ENCODE measurements around the gene MTOR. TPM values are rescaled to one million over a fixed set of nuclear protein-coding genes. Genes with fewer than 3 reads are reported as not detected.

The MTOR gene
- total RNA-seq, 1 donor from 2014 or later = 23.6 TPM

GRCh38 chr1:11198257-11198656 lies 64.1 kb downstream of the MTOR start:
- Histone ChIP-seq H3K9me3 (no peaks in the 10 kb centered on the region), H3K36me3 (peaks cover 0 to 67% of the 10 kb centered on the region in 2 donors), H3K4me3 (no peak overlapping the region), H3K4me1 (no peaks in the 10 kb centered on the region), H3K27me3 (no peaks in the 10 kb centered on the region), H3K27ac (no peak overlapping the region)
- TF ChIP-seq CTCF (IDR thresholded peaks at IDR 0.05) (no peak), POLR2AphosphoS5 (IDR thresholded peaks at IDR 0.05; ENCODE audit: insufficient read depth in 1 of 2, low read depth in 1 of 2) (no peak), POLR2A (IDR thresholded peaks at IDR 0.05) (no peak)
- DNase-seq (ENCODE audit: extremely low spot score in 2 of 2) = no peak
- intact Hi-C loops (cut with DNase I) = no loop called here

- H3K36me3 ChIP-seq = peaks cover 0 to 58% of the 10 kb centered on the region in 2 donors
- intact Hi-C loops (cut with DNase I) = no loop called here
- H3K9me3 ChIP-seq = no peaks in the 10 kb centered on the region
- DNase-seq (ENCODE audit: extremely low spot score in 2 of 2) = no peak
- no peak overlapping the region for H3K27ac ChIP-seq
- H3K4me3 ChIP-seq = no peak overlapping the region
- H3K27me3 ChIP-seq = no peaks in the 10 kb centered on the region
- TF ChIP-seq POLR2A (IDR thresholded peaks at IDR 0.05) (no peak), CTCF (IDR thresholded peaks at IDR 0.05) (no peak), POLR2AphosphoS5 (IDR thresholded peaks at IDR 0.05; ENCODE audit: insufficient read depth in 1 of 2, low read depth in 1 of 2) (no peak)
- no peaks in the 10 kb centered on the region for H3K4me1 ChIP-seq
Measured at GRCh38 chr1:11197359-11197758, 65.0 kb downstream of the MTOR start.

GRCh38 chr1:11196945-11197344 lies 65.4 kb downstream of the MTOR start:
- Histone ChIP-seq H3K27ac (no peak overlapping the region), H3K27me3 (no peaks in the 10 kb centered on the region), H3K36me3 (peaks cover 0 to 54% of the 10 kb centered on the region in 2 donors), H3K9me3 (no peaks in the 10 kb centered on the region), H3K4me3 (no peak overlapping the region), H3K4me1 (no peaks in the 10 kb centered on the region)
- intact Hi-C loops (cut with DNase I) = no loop called here
- no peak for TF ChIP-seq POLR2A (IDR thresholded peaks at IDR 0.05)
- no peak for TF ChIP-seq POLR2AphosphoS5 (IDR thresholded peaks at IDR 0.05; ENCODE audit: insufficient read depth in 1 of 2, low read depth in 1 of 2)
- TF ChIP-seq CTCF (IDR thresholded peaks at IDR 0.05) = no peak
- DNase-seq (ENCODE audit: extremely low spot score in 2 of 2) = no peak

- Histone ChIP-seq H3K4me1 (no peaks in the 10 kb centered on the region), H3K9me3 (no peaks in the 10 kb centered on the region), H3K27me3 (no peaks in the 10 kb centered on the region), H3K27ac (no peak overlapping the region), H3K4me3 (no peak overlapping the region), H3K36me3 (peaks cover 0 to 53% of the 10 kb centered on the region in 2 donors)
- no peak for TF ChIP-seq POLR2A (IDR thresholded peaks at IDR 0.05)
- TF ChIP-seq CTCF (IDR thresholded peaks at IDR 0.05) = no peak
- no peak for TF ChIP-seq POLR2AphosphoS5 (IDR thresholded peaks at IDR 0.05; ENCODE audit: insufficient read depth in 1 of 2, low read depth in 1 of 2)
- DNase-seq (ENCODE audit: extremely low spot score in 2 of 2) = no peak
- intact Hi-C loops (cut with DNase I) = no loop called here
Measured at GRCh38 chr1:11194407-11195176, 67.8 kb downstream of the MTOR start.

GRCh38 chr1:11193376-11193775 lies 69.0 kb downstream of the MTOR start:
- Histone ChIP-seq H3K4me1 (no peaks in the 10 kb centered on the region), H3K9me3 (no peaks in the 10 kb centered on the region), H3K4me3 (no peak overlapping the region), H3K27ac (no peak overlapping the region), H3K27me3 (no peaks in the 10 kb centered on the region), H3K36me3 (peaks cover 0 to 46% of the 10 kb centered on the region in 2 donors)
- TF ChIP-seq POLR2AphosphoS5 (IDR thresholded peaks at IDR 0.05; ENCODE audit: insufficient read depth in 1 of 2, low read depth in 1 of 2) (no peak), POLR2A (IDR thresholded peaks at IDR 0.05) (no peak), CTCF (IDR thresholded peaks at IDR 0.05) (no peak)
- no peak for DNase-seq (ENCODE audit: extremely low spot score in 2 of 2)
- intact Hi-C loops (cut with DNase I) = no loop called here

All from vagina (tissue), 2 donors.